K562 (cell line): Measurements from ENCODE around the gene DPEP1. TPM values are rescaled to one million over a fixed set of nuclear protein-coding genes. Genes with fewer than 3 reads are reported as not detected.

Experiments used
- ATAC-seq: fragments of 200-7000 bp; cut with Tn5 transposase; 3 replicates; pipeline ENCODE4 v1.9.1; 2020; ENCODE audit warnings: moderate library complexity
- BruUV-seq: library from RNA; stranded (reverse); fragments of 400-500 nt; replicated peaks from 2 replicates; lab custom pipeline; 2021; lab: Mats Ljungman, UMichigan
- CTCF ChIA-PET: fragments of 300-600 bp; formaldehyde crosslinking; extraction: SDS; loops from one replicate; lab custom pipeline; 2021; ENCODE audit warnings: low intra/inter-chr PET ratio; lab: Yijun Ruan, JAX
- POLR2A ChIA-PET: fragments of 300-600, 350-650 bp; sonication (Branson Sonifier 250); formaldehyde crosslinking; extraction: SDS; loops from one replicate; lab custom pipeline; 2021; ENCODE audit warnings: antibody characterized with exemption, inconsistent platforms; lab: Yijun Ruan, JAX
- DNase-seq, 4 experiments: peaks; one replicate each; pipeline versions ENCODE4 v3.0.0 to v3.0.0-alpha.2; 2011 to 2018; ENCODE audit warnings: low spot score in 3 of 4, mixed read lengths in 3 of 4; ENCODE audit errors: extremely low read depth in 1 of 4
- FAIRE-seq: peaks from 2 replicates; lab custom pipeline; 2011; peaks lifted over from hg19 to GRCh38; lab: Jason Lieb, UNC
- H2AFZ ChIP-seq: 2 replicates; pipeline ENCODE4 v1.6.0; 2011; ENCODE audit warnings: low read depth, low read length, control low read depth, inconsistent platforms
- H3K27ac ChIP-seq: fragments of 200-600 bp; 3 replicates; pipeline ENCODE4 v1.8.0; 2011; ENCODE audit warnings: low read depth, mild to moderate bottlenecking, control low read depth, inconsistent platforms, low read length, moderate library complexity, mixed read lengths; ENCODE audit errors: extremely low read depth
- H3K27me3 ChIP-seq, 2 experiments: fragments of 300-600 bp in 1 of 2; 2 replicates in 1 of 2; 3 replicates in 1 of 2; pipeline versions ENCODE4 v1.6.0 to v1.8.0; 2011; ENCODE audit warnings: inconsistent platforms in 2 of 2, low read length in 2 of 2, mild to moderate bottlenecking in 1 of 2, mixed read lengths in 1 of 2, moderate library complexity in 1 of 2; ENCODE audit not compliant: control insufficient read depth in 2 of 2, insufficient read depth in 2 of 2
- H3K36me3 ChIP-seq: fragments of 300-600 bp; 3 replicates; pipeline ENCODE4 v1.8.0; 2011; ENCODE audit warnings: mild to moderate bottlenecking, low read length, inconsistent platforms; ENCODE audit not compliant: control insufficient read depth, insufficient read depth
- H3K4me1 ChIP-seq, 2 experiments: fragments of 200-600 bp in 1 of 2; replicated peaks in 1 of 2; 2 replicates in 1 of 2; 3 replicates in 1 of 2; pipeline versions ENCODE4 v1.5.1 to v1.8.0; 2011; ENCODE audit warnings: inconsistent platforms in 2 of 2, low read length in 2 of 2, mild to moderate bottlenecking in 1 of 2, mixed read lengths in 1 of 2, moderate library complexity in 1 of 2; ENCODE audit not compliant: control insufficient read depth in 2 of 2, insufficient read depth in 2 of 2
- H3K4me2 ChIP-seq: 2 replicates; pipeline ENCODE4 v1.6.1; 2011; ENCODE audit warnings: low read length, control low read depth, inconsistent platforms, mixed read lengths; ENCODE audit not compliant: insufficient read depth
- H3K4me3 ChIP-seq: fragments of 200-600 bp; sonication (generic), shearing (Covaris generic); 2 replicates; pipeline ENCODE4 v1.5.1; 2016; ENCODE audit warnings: control low read depth, inconsistent platforms
- H3K79me2 ChIP-seq: fragments of 200-600 bp; 3 replicates; pipeline ENCODE4 v1.8.0; 2011; ENCODE audit warnings: low read length, inconsistent platforms; ENCODE audit not compliant: control insufficient read depth, insufficient read depth
- H3K9ac ChIP-seq, 2 experiments: 2 replicates each; pipeline versions ENCODE4 v1.6.0 to v1.6.1; 2011; ENCODE audit warnings: low read depth in 2 of 2, low read length in 2 of 2, control low read depth in 1 of 2, inconsistent platforms in 1 of 2, mild to moderate bottlenecking in 1 of 2, mixed read lengths in 1 of 2; ENCODE audit not compliant: insufficient read depth in 1 of 2
- H3K9me1 ChIP-seq: one replicate; pipeline ENCODE4 v1.6.0; 2011; ENCODE audit warnings: inconsistent platforms, mild to moderate bottlenecking, low read length, moderate library complexity; ENCODE audit not compliant: control insufficient read depth, insufficient read depth
- H3K9me3 ChIP-seq: replicated peaks from 2 replicates; pipeline ENCODE4 v1.5.1; 2011; ENCODE audit warnings: low read depth, low read length, inconsistent platforms; ENCODE audit not compliant: control insufficient read depth, insufficient read depth
- H4K20me1 ChIP-seq: replicated peaks from 2 replicates; pipeline ENCODE4 v1.6.1; 2011; ENCODE audit warnings: low read length, inconsistent platforms, mixed read lengths; ENCODE audit not compliant: control insufficient read depth, insufficient read depth
- DPF2 ChIP-seq: fragments of 450-650 bp; IDR thresholded peaks from 2 replicates; pipeline ENCODE4 v1.6.1; 2016
- HMGN3 ChIP-seq: IDR thresholded peaks from 2 replicates; pipeline ENCODE4 v1.6.1; 2011; ENCODE audit warnings: borderline replicate concordance, low read depth, mild to moderate bottlenecking, mixed read lengths, low read length; ENCODE audit not compliant: insufficient read length; ENCODE audit errors: extremely low read depth
- KLF6 ChIP-seq: fragments of 250-450 bp; sonication (Bioruptor Pico); IDR thresholded peaks from 2 replicates; pipeline ENCODE4 v1.4.0; 2020; ENCODE audit warnings: mild to moderate bottlenecking, moderate library complexity, borderline replicate concordance
- MYBL2 ChIP-seq, 2 experiments: fragments of 450-650 bp in 1 of 2; sonication (generic) in 1 of 2; formaldehyde crosslinking in 1 of 2; IDR thresholded peaks; 2 replicates each; pipeline versions ENCODE4 v1.6.1 to v1.8.1; 2017 to 2022; ENCODE audit warnings: borderline replicate concordance in 1 of 2, inconsistent platforms in 1 of 2, low read depth in 1 of 2, mild to moderate bottlenecking in 1 of 2, missing genetic modification reagents in 1 of 2, moderate library complexity in 1 of 2
- MYC ChIP-seq, 2 experiments: fragments of 250-450 bp in 1 of 2; sonication (Bioruptor Pico) in 1 of 2; IDR thresholded peaks; 2 replicates each; pipeline versions ENCODE4 v1.5.1 to v1.6.1; 2012 to 2021; ENCODE audit warnings: low read depth in 2 of 2, borderline replicate concordance in 1 of 2, improper control_type of control experiment in 1 of 2, low read length in 1 of 2, mild to moderate bottlenecking in 1 of 2, moderate library complexity in 1 of 2
- RAD21 ChIP-seq, 2 experiments: fragments of 250-450 bp in 1 of 2; fragments of 450-650 bp in 1 of 2; sonication (Bioruptor Pico) in 1 of 2; formaldehyde crosslinking in 1 of 2; IDR thresholded peaks in 1 of 2; conservative IDR thresholded peaks in 1 of 2; 2 replicates each; pipeline versions ENCODE4 v1.4.0 to v1.8.0; 2020 to 2022; ENCODE audit warnings: mild to moderate bottlenecking in 2 of 2, moderate library complexity in 1 of 2
- RCOR1 ChIP-seq, 2 experiments: IDR thresholded peaks; 2 replicates each; pipeline ENCODE4 v1.6.1; 2012; ENCODE audit warnings: low read depth in 2 of 2, low read length in 2 of 2, borderline replicate concordance in 1 of 2, improper control_type of control experiment in 1 of 2
- SUPT5H ChIP-seq: fragments of 450-650 bp; IDR thresholded peaks from 2 replicates; pipeline ENCODE4 v1.6.1; 2016
- TAF9B ChIP-seq: fragments of 450-650 bp; IDR thresholded peaks from 2 replicates; pipeline ENCODE4 v1.6.1; 2018; ENCODE audit warnings: mild to moderate bottlenecking; ENCODE audit not compliant: partially characterized antibody
- YBX1 ChIP-seq: fragments of 450-650 bp; IDR thresholded peaks from 2 replicates; pipeline ENCODE4 v1.7.1; 2016; ENCODE audit warnings: mild to moderate bottlenecking
- YY1 ChIP-seq, 3 experiments: IDR thresholded peaks; 2 replicates each; pipeline ENCODE4 v1.6.1; 2011; ENCODE audit warnings: low read length in 2 of 3, mild to moderate bottlenecking in 2 of 3, moderate library complexity in 2 of 3, borderline replicate concordance in 1 of 3, control low read depth in 1 of 3, low read depth in 1 of 3; ENCODE audit not compliant: insufficient read depth in 3 of 3, insufficient replicate concordance in 2 of 3, control insufficient read depth in 1 of 3, insufficient read length in 1 of 3; ENCODE audit errors: extremely low read depth in 1 of 3
- ZBTB1 ChIP-seq: sonication (generic); formaldehyde crosslinking; IDR thresholded peaks from 2 replicates; pipeline ENCODE4 v1.8.1; 2023; ENCODE audit warnings: missing genetic modification reagents, low read depth, mild to moderate bottlenecking, borderline replicate concordance
- ZKSCAN8 ChIP-seq: fragments of 200-800 bp; sonication (Bioruptor generic); IDR thresholded peaks from 2 replicates; pipeline ENCODE4 v1.6.1; 2016; ENCODE audit warnings: missing genetic modification characterization, missing compliant biosample characterization
- WGBS: fragments of 100-300 bp; shearing (Covaris generic); methylation state at CpG from one replicate; pipeline ENCODE4 v1.1.6; 2016; ENCODE audit warnings: low coverage, mixed read lengths; ENCODE audit not compliant: insufficient coverage; ENCODE audit errors: missing lambda C conversion rate; 5-methylcytosine and 5-hydroxymethylcytosine counted together
- in situ Hi-C: fragments of 300-500 bp; cut with MboI; formaldehyde crosslinking; loops from 4 replicates; pipeline ENCODE4 v1.15.0; 2018; ENCODE audit warnings: inconsistent platforms, mixed read lengths
- intact Hi-C: fragments of 100-400 bp; cut with micrococcal nuclease; formaldehyde crosslinking; loops from 2 replicates; pipeline ENCODE4 v1.14.2; 2022
- polyA plus RNA-seq, 8 experiments: library from polyadenylated mRNA; depleted of rRNA in 4 of 8; stranded (reverse) in 5 of 8; unstranded in 3 of 8; fragments of >200 nt; fragmentation: Nextera tagmentation in 2 of 8; fragmentation: Illumina TruSeq in 1 of 8; extraction: Ambion mirVana in 2 of 8; extraction: Trizol in 1 of 8; gene quantifications; 2 replicates each; pipeline versions ENCODE4 v1.2.1 to v1.2.3, GENCODE V29; 2011 to 2014; ENCODE audit warnings: inconsistent platforms in 1 of 8, missing spikeins in 1 of 8
- total RNA-seq, 7 experiments: library from RNA; depleted of rRNA in 6 of 7; stranded (reverse); fragments of >200 nt in 6 of 7; fragmentation: Illumina TruSeq in 2 of 7; extraction: Trizol in 2 of 7; gene quantifications; 2 replicates each; pipeline versions ENCODE4 v1.2.1 to v1.2.3, GENCODE V29; 2011 to 2021; ENCODE audit warnings: low replicate concordance in 1 of 7
- TF ChIP-seq, protein P1 (sequence below): fragments of 250-450 bp; sonication (Bioruptor Pico); IDR thresholded peaks from 2 replicates; pipeline ENCODE4 v1.5.0; 2021; ENCODE audit warnings: mild to moderate bottlenecking, borderline replicate concordance
- TF ChIP-seq, protein P2 (sequence below), 2 experiments: fragments of 250-450 bp in 1 of 2; fragments of 450-650 bp in 1 of 2; sonication (Bioruptor Pico) in 1 of 2; IDR thresholded peaks; 2 replicates each; pipeline versions ENCODE4 v1.6.1 to v1.8.0; 2016 to 2021; ENCODE audit warnings: mild to moderate bottlenecking in 2 of 2, moderate library complexity in 2 of 2, missing compliant biosample characterization in 1 of 2, missing genetic modification characterization in 1 of 2

Gene DPEP1
- total and polyA plus RNA-seq, 9 of the 15 experiments (the other 6 are each of a cell fraction or from before 2014, with no cell fraction given), result 0.14 to 0.31 (median 0.20) TPM; not detected in 6

- Histone ChIP-seq H3K9me3 (0 out of 2 replicates have a peak, but pooled peaks cover 3% of the 10 kb centered on the region), H3K4me1 (peaks cover 6 to 33% of the 10 kb centered on the region in 2 experiments), H4K20me1 (0 out of 2 replicates have a peak, but pooled peaks cover 7% of the 10 kb centered on the region), H3K79me2 (peaks cover 25% of the 10 kb centered on the region), H3K9ac (peak overlapping the region; percentile 92 to 96), H3K27ac (peak overlapping the region; percentile 97), H2AFZ (peak overlapping the region; percentile 68), H3K36me3 (peaks cover 40% of the 10 kb centered on the region; the same call in 2 of the 3 replicates), H3K4me2 (peak overlapping the region; percentile 93), H3K4me3 (peak overlapping the region; percentile 93), H3K9me1 (no peaks in the 10 kb centered on the region), H3K27me3 (no peaks in the 10 kb centered on the region)
- intact Hi-C loops (no loop called here), in situ Hi-C loops (no loop called here)
- ATAC-seq (peak; percentile 74), FAIRE-seq (peak; percentile 75), DNase-seq (peak; percentile 41 to 55 (median 50))
- POLR2A ChIA-PET, result interaction anchor here (0.6 to 1.5 kb wide), 8 partner anchors 8 to 123 kb away, joined by 3 to 16 read pairs (median 4); no protein-coding TSS in a partner anchor
- 6% methylated on average over 42 of the region's 42 CpGs for WGBS
- CTCF ChIA-PET, result no interaction called here
- TSS peak; percentile 64 for BruUV-seq
- no peak for TF ChIP-seq TAF9B
- no peak for TF ChIP-seq DPF2
- no peak for TF ChIP-seq RAD21 (CRISPR knock-in tag; conservative IDR thresholded peaks at IDR 0.05 in 1 of 2, IDR thresholded peaks at IDR 0.05 in 1 of 2)
- TF ChIP-seq SUPT5H, result 0 out of 2 replicates have a peak, but pooled peaks have one; percentile 20
- TF ChIP-seq KLF6 (CRISPR knock-in tag), result no peak
- TF ChIP-seq, protein P1, sequence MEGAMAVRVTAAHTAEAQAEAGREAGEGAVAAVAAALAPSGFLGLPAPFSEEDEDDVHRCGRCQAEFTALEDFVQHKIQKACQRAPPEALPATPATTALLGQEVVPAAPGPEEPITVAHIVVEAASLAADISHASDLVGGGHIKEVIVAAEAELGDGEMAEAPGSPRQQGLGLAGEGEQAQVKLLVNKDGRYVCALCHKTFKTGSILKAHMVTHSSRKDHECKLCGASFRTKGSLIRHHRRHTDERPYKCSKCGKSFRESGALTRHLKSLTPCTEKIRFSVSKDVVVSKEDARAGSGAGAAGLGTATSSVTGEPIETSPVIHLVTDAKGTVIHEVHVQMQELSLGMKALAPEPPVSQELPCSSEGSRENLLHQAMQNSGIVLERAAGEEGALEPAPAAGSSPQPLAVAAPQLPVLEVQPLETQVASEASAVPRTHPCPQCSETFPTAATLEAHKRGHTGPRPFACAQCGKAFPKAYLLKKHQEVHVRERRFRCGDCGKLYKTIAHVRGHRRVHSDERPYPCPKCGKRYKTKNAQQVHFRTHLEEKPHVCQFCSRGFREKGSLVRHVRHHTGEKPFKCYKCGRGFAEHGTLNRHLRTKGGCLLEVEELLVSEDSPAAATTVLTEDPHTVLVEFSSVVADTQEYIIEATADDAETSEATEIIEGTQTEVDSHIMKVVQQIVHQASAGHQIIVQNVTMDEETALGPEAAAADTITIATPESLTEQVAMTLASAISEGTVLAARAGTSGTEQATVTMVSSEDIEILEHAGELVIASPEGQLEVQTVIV (CRISPR knock-in tag), result no peak
- no peak for TF ChIP-seq ZKSCAN8
- peak; percentile 1 for TF ChIP-seq HMGN3
- TF ChIP-seq, protein P2, sequence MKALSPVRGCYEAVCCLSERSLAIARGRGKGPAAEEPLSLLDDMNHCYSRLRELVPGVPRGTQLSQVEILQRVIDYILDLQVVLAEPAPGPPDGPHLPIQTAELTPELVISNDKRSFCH (CRISPR knock-in tag; IDR thresholded peaks at IDR 0.05), result no peak
- TF ChIP-seq, protein P2 (tag; IDR thresholded peaks at IDR 0.05), result no peak
- TF ChIP-seq YBX1, result no peak
- no peak for TF ChIP-seq MYBL2 (IDR thresholded peaks at IDR 0.05; ENCODE audit: low read depth)
- TF ChIP-seq MYBL2 (CRISPR knock-in tag; IDR thresholded peaks at IDR 0.05; ENCODE audit: borderline replicate concordance), result no peak
- TF ChIP-seq MYC (IDR thresholded peaks at IDR 0.05; ENCODE audit: low read depth, low read length), result 0 out of 2 replicates have a peak, but pooled peaks have one; percentile 39
- no peak for TF ChIP-seq MYC (CRISPR knock-in tag; IDR thresholded peaks at IDR 0.05; ENCODE audit: borderline replicate concordance, low read depth)
- 0 out of 2 replicates have a peak, but pooled peaks have one; percentile 34 for TF ChIP-seq ZBTB1
- TF ChIP-seq YY1 (IDR thresholded peaks at IDR 0.05; ENCODE audit: borderline replicate concordance in 1 of 3, control insufficient read depth in 1 of 3, extremely low read depth in 1 of 3, insufficient read depth in 3 of 3, insufficient read length in 1 of 3, insufficient replicate concordance in 2 of 3, low read depth in 1 of 3, low read length in 2 of 3), result no peak
- no peak for TF ChIP-seq RCOR1 (IDR thresholded peaks at IDR 0.05; ENCODE audit: borderline replicate concordance in 1 of 2, low read depth in 2 of 2, low read length in 2 of 2)
Observed at GRCh38 chr16:89687092-89687940, 73.9 kb downstream of the DPEP1 start.
